Tibial nerve (tissue), 3 donors: Measurements from ENCODE around the gene LHPP.

Experiments used
- CTCF ChIP-seq, 5 experiments: fragments of 200-600 bp in 3 of 5; fragments of 450-650 bp in 2 of 5; sonication (generic) in 3 of 5; IDR thresholded peaks; one replicate each; pipeline ENCODE4 v1.5.1; 2016 to 2019; ENCODE audit warnings: antibody characterized with exemption in 5 of 5, mild to moderate bottlenecking in 3 of 5, moderate library complexity in 2 of 5
- POLR2A ChIP-seq, 2 donors: fragments of 450-650 bp; IDR thresholded peaks; one replicate each; pipeline ENCODE4 v1.6.1; 2017; ENCODE audit warnings: antibody characterized with exemption in 2 of 2, mild to moderate bottlenecking in 2 of 2, moderate library complexity in 2 of 2

GRCh38 chr10:124611738-124612137 lies 150.1 kb downstream of the LHPP start:
- TF ChIP-seq POLR2A (IDR thresholded peaks at IDR 0.05) = no peak
- TF ChIP-seq CTCF (IDR thresholded peaks at IDR 0.05) = no peak
